Measurements from ENCODE around the gene NAPA. TPM values are rescaled to one million over a fixed set of nuclear protein-coding genes. Genes with fewer than 3 reads are reported as not detected.

NAPA gene
- polyA plus RNA-seq, 1 donor from 2014 or later = 100 TPM

- H2AFZ ChIP-seq (ENCODE audit: low read depth, low read length) = no peak overlapping the region
Observed at GRCh38 chr19:47531640-47532387, 17.0 kb upstream of the NAPA start.

GRCh38 chr19:47529018-47529742 is 14.3 kb upstream of the NAPA start:
- Histone ChIP-seq H3K4me2 (ENCODE audit: low read length) (no peak overlapping the region), H3K79me2 (replicated peaks; ENCODE audit: insufficient read depth, low read length) (no peaks in the 10 kb centered on the region), H3K4me3 (ENCODE audit: low read length) (no peak overlapping the region), H3K36me3 (ENCODE audit: insufficient read depth, low read length) (no peaks in the 10 kb centered on the region), H2AFZ (ENCODE audit: low read depth, low read length) (no peak overlapping the region), H3K9me2 (ENCODE audit: insufficient read depth, low read length) (no peaks in the 10 kb centered on the region), H3F3A (ENCODE audit: insufficient read depth, low read length, poor library complexity, severe bottlenecking) (no peaks in the 10 kb centered on the region), H3K9me3 (ENCODE audit: low read length) (no peaks in the 10 kb centered on the region), H3K27ac (ENCODE audit: low read length) (no peak overlapping the region), H4K20me1 (ENCODE audit: insufficient read depth) (no peaks in the 10 kb centered on the region), H3K9ac (ENCODE audit: low read length) (no peak overlapping the region), H3K27me3 (ENCODE audit: insufficient read depth, low read depth, low read length) (no peaks in the 10 kb centered on the region)
- no peak for TF ChIP-seq TAF1 (IDR thresholded peaks at IDR 0.05; ENCODE audit: low read depth)
- no peak for TF ChIP-seq RAD21 (conservative IDR thresholded peaks at IDR 0.05)
- no peak for TF ChIP-seq REST (IDR thresholded peaks at IDR 0.05; ENCODE audit: borderline replicate concordance)
- TF ChIP-seq EZH2 (IDR thresholded peaks at IDR 0.05; ENCODE audit: borderline replicate concordance, insufficient read depth, low read length, poor library complexity, severe bottlenecking) = no peak
- TF ChIP-seq EP300 (conservative IDR thresholded peaks at IDR 0.05; ENCODE audit: poor library complexity, severe bottlenecking) = no peak

More at GRCh38 chr19:47531640-47532387, 17.0 kb upstream of the NAPA start:
- H3K4me2 ChIP-seq (ENCODE audit: low read length) = no peak overlapping the region
- no peaks in the 10 kb centered on the region for H3K9me2 ChIP-seq (ENCODE audit: insufficient read depth, low read length)
- H3K27ac ChIP-seq (ENCODE audit: low read length) = no peak overlapping the region
- H3K27me3 ChIP-seq (ENCODE audit: insufficient read depth, low read depth, low read length) = no peaks in the 10 kb centered on the region
- no peaks in the 10 kb centered on the region for H3K9me3 ChIP-seq (ENCODE audit: low read length)
- no peak overlapping the region for H3K9ac ChIP-seq (ENCODE audit: low read length)
- H3K36me3 ChIP-seq (ENCODE audit: insufficient read depth, low read length) = no peaks in the 10 kb centered on the region
- H3F3A ChIP-seq (ENCODE audit: insufficient read depth, low read length, poor library complexity, severe bottlenecking) = no peaks in the 10 kb centered on the region
- no peaks in the 10 kb centered on the region for H3K79me2 ChIP-seq (replicated peaks; ENCODE audit: insufficient read depth, low read length)
- TF ChIP-seq RAD21 (conservative IDR thresholded peaks at IDR 0.05) (no peak), TAF1 (IDR thresholded peaks at IDR 0.05; ENCODE audit: low read depth) (no peak), CTCF (IDR thresholded peaks at IDR 0.05; ENCODE audit: poor library complexity, severe bottlenecking) (no peak), EZH2 (IDR thresholded peaks at IDR 0.05; ENCODE audit: borderline replicate concordance, insufficient read depth, low read length, poor library complexity, severe bottlenecking) (no peak), SMC3 (conservative IDR thresholded peaks at IDR 0.05; ENCODE audit: poor library complexity) (no peak)
- no peaks in the 10 kb centered on the region for H4K20me1 ChIP-seq (ENCODE audit: insufficient read depth)
- H3K4me3 ChIP-seq (ENCODE audit: low read length) = no peak overlapping the region
